H9 (cell line): ENCODE measurements around the gene SIGLEC7. TPM values are rescaled to one million over a fixed set of nuclear protein-coding genes. Genes with fewer than 3 reads are reported as not detected.

Source experiments
- DNase-seq: peaks from one replicate; pipeline ENCODE4 v3.0.0-alpha.2; 2017
- H2AFZ ChIP-seq: one replicate; pipeline ENCODE4 v1.6.1; 2013; ENCODE audit warnings: mild to moderate bottlenecking, low read length, control low read depth, moderate library complexity
- H2AK5ac ChIP-seq: 2 replicates; pipeline ENCODE4 v1.6.1; 2013; ENCODE audit warnings: low read length, control low read depth, mixed read lengths; ENCODE audit not compliant: insufficient read length
- H2BK120ac ChIP-seq: one replicate; pipeline ENCODE4 v1.6.1; 2013; ENCODE audit warnings: low read depth, mild to moderate bottlenecking, low read length, control low read depth, inconsistent platforms; ENCODE audit not compliant: poor library complexity, severe bottlenecking
- H2BK12ac ChIP-seq: 2 replicates; pipeline ENCODE4 v1.6.1; 2013; ENCODE audit warnings: low read length, control low read depth, mixed read lengths, low read depth; ENCODE audit not compliant: insufficient read length
- H2BK15ac ChIP-seq: 2 replicates; pipeline ENCODE4 v1.6.1; 2013; ENCODE audit warnings: low read depth, low read length, control low read depth
- H2BK20ac ChIP-seq: one replicate; pipeline ENCODE4 v1.6.1; 2013; ENCODE audit warnings: low read depth, mild to moderate bottlenecking, low read length, control low read depth, inconsistent platforms; ENCODE audit not compliant: poor library complexity, severe bottlenecking
- H2BK5ac ChIP-seq: 2 replicates; pipeline ENCODE4 v1.6.1; 2013; ENCODE audit warnings: low read length, control low read depth, mixed read lengths; ENCODE audit not compliant: insufficient read length
- H3K14ac ChIP-seq: 2 replicates; pipeline ENCODE4 v1.6.1; 2013; ENCODE audit warnings: low read length, control low read depth; ENCODE audit not compliant: insufficient read depth
- H3K18ac ChIP-seq: 2 replicates; pipeline ENCODE4 v1.6.1; 2013; ENCODE audit warnings: low read depth, mild to moderate bottlenecking, mixed read lengths, low read length, control low read depth; ENCODE audit not compliant: insufficient read length
- H3K23ac ChIP-seq: 2 replicates; pipeline ENCODE4 v1.6.1; 2013; ENCODE audit warnings: low read length, control low read depth, mixed read lengths, low read depth; ENCODE audit not compliant: insufficient read length
- H3K23me2 ChIP-seq: 2 replicates; pipeline ENCODE4 v1.6.1; 2013; ENCODE audit warnings: low read depth, mild to moderate bottlenecking, mixed read lengths, low read length, control low read depth; ENCODE audit not compliant: insufficient read length, poor library complexity, severe bottlenecking
- H3K27ac ChIP-seq: 2 replicates; pipeline ENCODE4 v1.5.1; 2013; ENCODE audit warnings: low read length, control low read depth, mixed read lengths, low read depth; ENCODE audit not compliant: insufficient read length
- H3K27me3 ChIP-seq: 2 replicates; pipeline ENCODE4 v1.6.1; 2013; ENCODE audit warnings: low read length, control low read depth, inconsistent platforms; ENCODE audit not compliant: insufficient read depth
- H3K4ac ChIP-seq: 2 replicates; pipeline ENCODE4 v1.6.1; 2013; ENCODE audit warnings: low read depth, mild to moderate bottlenecking, control low read depth, inconsistent platforms, low read length, moderate library complexity
- H3K4me1 ChIP-seq: 2 replicates; pipeline ENCODE4 v1.6.1; 2013; ENCODE audit warnings: low read length, control low read depth, inconsistent platforms; ENCODE audit not compliant: insufficient read depth
- H3K4me2 ChIP-seq: 2 replicates; pipeline ENCODE4 v1.6.1; 2013; ENCODE audit warnings: low read length, control low read depth, mixed read lengths; ENCODE audit not compliant: insufficient read length, insufficient read depth
- H3K56ac ChIP-seq: 2 replicates; pipeline ENCODE4 v1.6.1; 2013; ENCODE audit warnings: low read depth, mild to moderate bottlenecking, mixed read lengths, low read length, control low read depth; ENCODE audit not compliant: insufficient read length
- H3K79me1 ChIP-seq: 2 replicates; pipeline ENCODE4 v1.6.1; 2013; ENCODE audit warnings: low read depth, mild to moderate bottlenecking, moderate library complexity, low read length, control low read depth, inconsistent platforms; ENCODE audit not compliant: insufficient read depth, poor library complexity, severe bottlenecking
- H3K79me2 ChIP-seq: 2 replicates; pipeline ENCODE4 v1.6.1; 2013; ENCODE audit warnings: low read length, control low read depth, inconsistent platforms; ENCODE audit not compliant: insufficient read depth
- H3K9ac ChIP-seq: 2 replicates; pipeline ENCODE4 v1.6.1; 2013; ENCODE audit warnings: low read length, control low read depth, mixed read lengths; ENCODE audit not compliant: insufficient read length; ENCODE audit errors: extremely low read depth
- H3K9me3 ChIP-seq: one replicate; pipeline ENCODE4 v1.6.1; 2013; ENCODE audit warnings: low read depth, low read length, inconsistent platforms; ENCODE audit not compliant: control insufficient read depth
- H3T11ph ChIP-seq: one replicate; pipeline ENCODE4 v1.6.1; 2013; ENCODE audit warnings: mild to moderate bottlenecking, low read length, control low read depth, inconsistent platforms
- H4K20me1 ChIP-seq: one replicate; pipeline ENCODE4 v1.6.1; 2013; ENCODE audit not compliant: control insufficient read depth, insufficient read length, insufficient read depth
- H4K5ac ChIP-seq: 2 replicates; pipeline ENCODE4 v1.6.1; 2013; ENCODE audit warnings: low read depth, mild to moderate bottlenecking, mixed read lengths, low read length, control low read depth; ENCODE audit not compliant: insufficient read length
- H4K8ac ChIP-seq: replicated peaks from 2 replicates; pipeline ENCODE4 v1.6.1; 2013; ENCODE audit warnings: low read length, control low read depth, mixed read lengths, low read depth; ENCODE audit not compliant: insufficient read length
- H4K91ac ChIP-seq: 2 replicates; pipeline ENCODE4 v1.6.1; 2013; ENCODE audit warnings: low read depth, mild to moderate bottlenecking, moderate library complexity, mixed read lengths, low read length, control low read depth; ENCODE audit not compliant: insufficient read length
- H3K27ac Mint-ChIP-seq, 3 experiments: 2 replicates in 2 of 3; 3 replicates in 1 of 3; pipeline ENCODE4 v1.8.0; 2020 to 2021; ENCODE audit warnings: mixed read lengths in 3 of 3, mild to moderate bottlenecking in 1 of 3, moderate library complexity in 1 of 3
- H3K27me3 Mint-ChIP-seq: 2 replicates; pipeline ENCODE4 v1.8.0; 2021; ENCODE audit warnings: low read depth, mild to moderate bottlenecking, moderate library complexity, mixed read lengths
- H3K36me3 Mint-ChIP-seq, 3 experiments: 2 replicates in 2 of 3; 3 replicates in 1 of 3; pipeline ENCODE4 v1.8.0; 2020 to 2021; ENCODE audit warnings: low read depth in 3 of 3, mixed read lengths in 3 of 3; ENCODE audit not compliant: insufficient read depth in 1 of 3
- H3K4me1 Mint-ChIP-seq, 2 experiments: 2 replicates each; pipeline ENCODE4 v1.8.0; 2020; ENCODE audit warnings: mixed read lengths in 2 of 2
- H3K4me3 Mint-ChIP-seq, 2 experiments: 2 replicates in 1 of 2; 3 replicates in 1 of 2; pipeline ENCODE4 v1.8.0; 2020 to 2021; ENCODE audit warnings: mild to moderate bottlenecking in 2 of 2, mixed read lengths in 2 of 2, moderate library complexity in 1 of 2
- H3K9me3 Mint-ChIP-seq, 2 experiments: 2 replicates in 1 of 2; 3 replicates in 1 of 2; pipeline ENCODE4 v1.8.0; 2020; ENCODE audit warnings: mild to moderate bottlenecking in 2 of 2, mixed read lengths in 2 of 2, moderate library complexity in 1 of 2
- WGBS: extraction: QIAGEN DNeasy Blood & Tissue Kit; methylation state at CpG from one replicate; pipeline ENCODE4 v1.1.7; 2013; ENCODE audit warnings: missing lambda C conversion rate, low lambda C conversion rate, mixed read lengths; ENCODE audit not compliant: insufficient read length; ENCODE audit errors: extremely low coverage; 5-methylcytosine and 5-hydroxymethylcytosine counted together
- total RNA-seq: library from RNA; stranded (reverse); gene quantifications from 2 replicates; pipeline ENCODE4 v1.2.1, GENCODE V29; 2021
- TF ChIP-seq, protein P1 (sequence below): fragments of 200-600 bp; sonication (generic); conservative IDR thresholded peaks from 3 replicates; pipeline ENCODE4 v1.8.0; 2021; ENCODE audit warnings: antibody characterized with exemption, mild to moderate bottlenecking

Gene SIGLEC7
- total RNA-seq, 1 experiment from 2014 or later, result not detected

- no peaks in the 10 kb centered on the region for H4K20me1 ChIP-seq
- no peak overlapping the region for H4K8ac ChIP-seq
- Mint-ChIP-seq H3K9me3 (no peaks in the 10 kb centered on the region), H3K4me1 (peaks cover 15 to 17% of the 10 kb centered on the region in 2 experiments), H3K4me3 (no peak overlapping the region), H3K27me3 (no peaks in the 10 kb centered on the region; the same call in none of the 2 replicates), H3K36me3 (peaks cover 0 to 19% (median 4%) of the 10 kb centered on the region in 3 experiments; a peak in 4 of 7 replicates), H3K27ac (peak overlapping the region in 1 of 3 experiments; percentile 48; a peak in 1 of 7 replicates)
- no peaks in the 10 kb centered on the region for H3K27me3 ChIP-seq
- no peak overlapping the region for H3K56ac ChIP-seq
- no peaks in the 10 kb centered on the region for H3K79me2 ChIP-seq
- no peak overlapping the region for H2AFZ ChIP-seq
- no peak overlapping the region for H3T11ph ChIP-seq
- no peak overlapping the region for H3K4me2 ChIP-seq
- no peak overlapping the region for H2BK15ac ChIP-seq
- H2BK120ac ChIP-seq, result no peak overlapping the region
- no peaks in the 10 kb centered on the region for H3K4me1 ChIP-seq
- no peak overlapping the region for H3K9ac ChIP-seq
- no peaks in the 10 kb centered on the region for H3K79me1 ChIP-seq
- H3K27ac ChIP-seq, result no peak overlapping the region
- WGBS, result no CpG with 5 or more reads among the region's 20 CpGs
- no peak overlapping the region for H4K91ac ChIP-seq
- H2BK12ac ChIP-seq, result no peak overlapping the region
- no peak overlapping the region for H3K18ac ChIP-seq
- H3K23ac ChIP-seq, result no peak overlapping the region
- H2BK5ac ChIP-seq, result no peak overlapping the region
- no peak overlapping the region for H3K14ac ChIP-seq
- no peak for DNase-seq
- H2BK20ac ChIP-seq, result no peak overlapping the region
- H4K5ac ChIP-seq, result no peak overlapping the region
- TF ChIP-seq, protein P1, sequence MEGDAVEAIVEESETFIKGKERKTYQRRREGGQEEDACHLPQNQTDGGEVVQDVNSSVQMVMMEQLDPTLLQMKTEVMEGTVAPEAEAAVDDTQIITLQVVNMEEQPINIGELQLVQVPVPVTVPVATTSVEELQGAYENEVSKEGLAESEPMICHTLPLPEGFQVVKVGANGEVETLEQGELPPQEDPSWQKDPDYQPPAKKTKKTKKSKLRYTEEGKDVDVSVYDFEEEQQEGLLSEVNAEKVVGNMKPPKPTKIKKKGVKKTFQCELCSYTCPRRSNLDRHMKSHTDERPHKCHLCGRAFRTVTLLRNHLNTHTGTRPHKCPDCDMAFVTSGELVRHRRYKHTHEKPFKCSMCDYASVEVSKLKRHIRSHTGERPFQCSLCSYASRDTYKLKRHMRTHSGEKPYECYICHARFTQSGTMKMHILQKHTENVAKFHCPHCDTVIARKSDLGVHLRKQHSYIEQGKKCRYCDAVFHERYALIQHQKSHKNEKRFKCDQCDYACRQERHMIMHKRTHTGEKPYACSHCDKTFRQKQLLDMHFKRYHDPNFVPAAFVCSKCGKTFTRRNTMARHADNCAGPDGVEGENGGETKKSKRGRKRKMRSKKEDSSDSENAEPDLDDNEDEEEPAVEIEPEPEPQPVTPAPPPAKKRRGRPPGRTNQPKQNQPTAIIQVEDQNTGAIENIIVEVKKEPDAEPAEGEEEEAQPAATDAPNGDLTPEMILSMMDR, result no peak
- no peak overlapping the region for H2AK5ac ChIP-seq
- H3K9me3 ChIP-seq, result no peaks in the 10 kb centered on the region
- no peak overlapping the region for H3K4ac ChIP-seq
- no peaks in the 10 kb centered on the region for H3K23me2 ChIP-seq
These were observed 44.3 kb upstream of the SIGLEC7 start for GRCh38 chr19:51097796-51098195.
